Hematopoietic multipotent progenitor cell (in vitro differentiated cells): ENCODE data around the gene NPW. TPM values are rescaled to one million over a fixed set of nuclear protein-coding genes. Genes with fewer than 3 reads are reported as not detected.
"Not testable (repeated sequence)": the region's sequence is repeated elsewhere in the genome, so short reads cannot be mapped to it uniquely, and the experiment has no call there.

Source experiments
- DNase-seq, 3 donors: peaks; one replicate each; pipeline ENCODE4 v3.0.0-alpha.2; 2011 to 2015; ENCODE audit warnings: low read depth in 2 of 3, low spot score in 2 of 3
- total RNA-seq: library from RNA; depleted of rRNA; stranded (reverse); fragments of >200 nt; gene quantifications from one replicate; pipeline ENCODE4 v1.2.3, GENCODE V29; 2012

NPW gene
- total RNA-seq, 1 donor: 3.8 TPM

- not testable (repeated sequence) for DNase-seq
These were observed 14.5 kb downstream of the NPW start for GRCh38 chr16:2033909-2034695.

- no peak for DNase-seq
These were observed 15.3 kb downstream of the NPW start for GRCh38 chr16:2034696-2035430.

GRCh38 chr16:2035431-2036199, 16.0 kb downstream of the NPW start:
- no peak for DNase-seq

GRCh38 chr16:2036200-2036966, 16.8 kb downstream of the NPW start:
- no peak for DNase-seq

GRCh38 chr16:2037115-2037514, 17.5 kb downstream of the NPW start:
- DNase-seq: no peak

GRCh38 chr16:2037647-2038381, 18.2 kb downstream of the NPW start:
- DNase-seq: no peak

- no peak for DNase-seq
These were observed 19.0 kb downstream of the NPW start for GRCh38 chr16:2038382-2039231.

GRCh38 chr16:2039274-2040031, 19.9 kb downstream of the NPW start:
- DNase-seq: no peak

GRCh38 chr16:2040041-2040786, 20.6 kb downstream of the NPW start:
- DNase-seq: no peak

GRCh38 chr16:2040787-2041522, 21.4 kb downstream of the NPW start:
- no peak for DNase-seq

- DNase-seq: no peak
These were observed 22.8 kb downstream of the NPW start for GRCh38 chr16:2042171-2042985.

GRCh38 chr16:2042986-2043666, 23.5 kb downstream of the NPW start:
- no peak for DNase-seq

- peak in 1 of 3 donors; percentile 29 for DNase-seq
These were observed 24.3 kb downstream of the NPW start for GRCh38 chr16:2043667-2044451.

- DNase-seq: no peak
These were observed 25.0 kb downstream of the NPW start for GRCh38 chr16:2044541-2044940.
